Endothelial cell of umbilical vein (primary cell): ENCODE data around the gene WDR37. TPM values are rescaled to one million over a fixed set of nuclear protein-coding genes. Genes with fewer than 3 reads are reported as not detected.

Source experiments
- BruUV-seq: library from RNA; stranded (reverse); fragments of 400-500 nt; replicated peaks from 2 replicates; lab custom pipeline; 2021; lab: Mats Ljungman, UMichigan
- CTCF ChIA-PET: fragments of 300-600, 350-600 bp; sonication (Branson Sonifier 250); formaldehyde crosslinking; loops from one replicate; lab custom pipeline; 2021; ENCODE audit warnings: antibody characterized with exemption, inconsistent platforms; lab: Charles Lee
- POLR2A ChIA-PET: fragments of 300-600, 350-600 bp; sonication (Branson Sonifier 250); formaldehyde crosslinking; loops from one replicate; lab custom pipeline; 2021; ENCODE audit warnings: antibody characterized with exemption, inconsistent platforms; lab: Charles Lee
- DNase-seq: peaks from one replicate; pipeline ENCODE4 v3.0.0-alpha.2; 2011; ENCODE audit warnings: low read depth, low spot score
- FAIRE-seq: peaks from 2 replicates; lab custom pipeline; 2011; peaks lifted over from hg19 to GRCh38; lab: Jason Lieb, UNC
- H2AFZ ChIP-seq: 2 replicates; pipeline ENCODE4 v1.6.0; 2012; ENCODE audit warnings: low read depth, low read length, control low read depth, inconsistent platforms
- H3K27ac ChIP-seq: 2 replicates; pipeline ENCODE4 v1.5.1; 2011; ENCODE audit warnings: low read depth, mild to moderate bottlenecking, control low read depth, low read length, moderate library complexity; ENCODE audit not compliant: insufficient read depth
- H3K27me3 ChIP-seq, 2 experiments: 2 replicates each; pipeline versions ENCODE4 v1.6.0 to v1.6.1; 2011; ENCODE audit warnings: low read length in 2 of 2, mixed read lengths in 1 of 2; ENCODE audit not compliant: control insufficient read depth in 2 of 2, insufficient read depth in 2 of 2
- H3K36me3 ChIP-seq, 2 experiments: 2 replicates in 1 of 2; 3 replicates in 1 of 2; pipeline ENCODE4 v1.5.1; 2011; ENCODE audit warnings: low read length in 2 of 2, mild to moderate bottlenecking in 1 of 2, moderate library complexity in 1 of 2; ENCODE audit not compliant: control insufficient read depth in 2 of 2, insufficient read depth in 2 of 2; ENCODE audit errors: extremely low read depth in 1 of 2
- H3K4me1 ChIP-seq: 3 replicates; pipeline ENCODE4 v1.5.1; 2011; ENCODE audit warnings: mild to moderate bottlenecking, low read length; ENCODE audit not compliant: control insufficient read depth, insufficient read depth; ENCODE audit errors: extremely low read depth
- H3K4me2 ChIP-seq: 2 replicates; pipeline ENCODE4 v1.6.1; 2011; ENCODE audit warnings: low read length, control low read depth, mixed read lengths; ENCODE audit not compliant: insufficient read depth
- H3K4me3 ChIP-seq, 3 experiments: fragments of 200-600 bp in 1 of 3; sonication (generic), shearing (Covaris generic) in 1 of 3; replicated peaks in 1 of 3; 2 replicates each; pipeline ENCODE4 v1.5.1; 2011 to 2016; ENCODE audit warnings: control low read depth in 3 of 3, low read length in 3 of 3, mild to moderate bottlenecking in 2 of 3, inconsistent platforms in 1 of 3, low read depth in 1 of 3, moderate library complexity in 1 of 3; ENCODE audit not compliant: insufficient read depth in 1 of 3
- H3K79me2 ChIP-seq: 2 replicates; pipeline ENCODE4 v1.6.0; 2012; ENCODE audit warnings: low read length, inconsistent platforms; ENCODE audit not compliant: control insufficient read depth, insufficient read depth
- H3K9ac ChIP-seq: replicated peaks from 2 replicates; pipeline ENCODE3; 2011; ENCODE audit warnings: low read length, control low read depth; ENCODE audit not compliant: insufficient read depth; ENCODE audit errors: extremely low read depth
- H3K9me1 ChIP-seq: replicated peaks from 3 replicates; pipeline ENCODE4 v1.6.0; 2011; ENCODE audit warnings: mild to moderate bottlenecking, low read length; ENCODE audit not compliant: control insufficient read depth, insufficient read depth; ENCODE audit errors: extremely low read depth
- H3K9me3 ChIP-seq: replicated peaks from 2 replicates; pipeline ENCODE4 v1.5.1; 2012; ENCODE audit warnings: low read length, inconsistent platforms; ENCODE audit not compliant: control insufficient read depth, insufficient read depth
- H4K20me1 ChIP-seq: replicated peaks from 2 replicates; pipeline ENCODE3; 2011; ENCODE audit warnings: mild to moderate bottlenecking, low read length; ENCODE audit not compliant: control insufficient read depth, insufficient read depth; ENCODE audit errors: extremely low read depth
- EZH2 ChIP-seq: IDR thresholded peaks from 2 replicates; pipeline ENCODE4 v1.6.1; 2012; ENCODE audit warnings: borderline replicate concordance, low read depth, mild to moderate bottlenecking, moderate library complexity, low read length, inconsistent platforms; ENCODE audit not compliant: severe bottlenecking
- FOS ChIP-seq: IDR thresholded peaks from 2 replicates; pipeline ENCODE4 v1.6.1; 2011; ENCODE audit warnings: mild to moderate bottlenecking, low read length, moderate library complexity, borderline replicate concordance; ENCODE audit not compliant: insufficient read depth
- GATA2 ChIP-seq: IDR thresholded peaks from 2 replicates; pipeline ENCODE4 v1.7.0; 2011; ENCODE audit warnings: low read depth, mild to moderate bottlenecking, moderate library complexity, mixed read lengths, low read length; ENCODE audit not compliant: insufficient read length, insufficient read depth
- JUN ChIP-seq: IDR thresholded peaks from 2 replicates; pipeline ENCODE4 v1.6.1; 2011; ENCODE audit warnings: borderline replicate concordance, low read depth; ENCODE audit not compliant: insufficient read length, insufficient read depth
- MAX ChIP-seq: IDR thresholded peaks from 2 replicates; pipeline ENCODE4 v1.6.1; 2011; ENCODE audit not compliant: insufficient read depth, insufficient read length
- MYC ChIP-seq: IDR thresholded peaks from one replicate; pipeline ENCODE4 v1.6.1; 2011; ENCODE audit warnings: mild to moderate bottlenecking, low read depth, low read length
- POLR2A ChIP-seq: IDR thresholded peaks from 2 replicates; pipeline ENCODE4 v1.6.1; 2012; ENCODE audit warnings: low read depth, mild to moderate bottlenecking, control low read depth, low read length
- POLR2AphosphoS5 ChIP-seq: IDR thresholded peaks from 2 replicates; pipeline ENCODE4 v1.6.1; 2012; ENCODE audit warnings: low read depth, mild to moderate bottlenecking, control low read depth, low read length, moderate library complexity; ENCODE audit not compliant: insufficient read depth
- dilution Hi-C: fragments of 300-500 bp; cut with MboI; formaldehyde crosslinking; loops from one replicate; pipeline ENCODE4 v1.15.0; 2019; ENCODE audit warnings: low sequenced_read_pairs; ENCODE audit not compliant: extremely low pct_ligation_motif_present
- intact Hi-C: fragments of 100-400 bp; cut with micrococcal nuclease; formaldehyde crosslinking; loops from one replicate; pipeline ENCODE4 v1.10.0; 2022
- polyA plus RNA-seq, 4 experiments: library from polyadenylated mRNA; depleted of rRNA in 3 of 4; stranded (reverse) in 3 of 4; unstranded in 1 of 4; fragments of >200 nt; gene quantifications; 2 replicates each; pipeline versions ENCODE4 v1.2.1 to v1.2.3, GENCODE V29; 2011 to 2012; ENCODE audit warnings: missing spikeins in 1 of 4
- total RNA-seq: library from RNA; stranded (reverse); gene quantifications from 2 replicates; pipeline ENCODE4 v1.2.3, GENCODE V29; 2021
- TF ChIP-seq, protein P1 (sequence below), 2 donors: IDR thresholded peaks; 1 replicate in 1 of 2; 2 replicates in 1 of 2; pipeline ENCODE4 v1.5.1; 2011; ENCODE audit warnings: low read length in 2 of 2, mild to moderate bottlenecking in 2 of 2, moderate library complexity in 2 of 2, control low read depth in 1 of 2, inconsistent platforms in 1 of 2, low read depth in 1 of 2; ENCODE audit not compliant: insufficient read depth in 1 of 2; ENCODE audit errors: extremely low read depth in 1 of 2

WDR37 gene
- total and polyA plus RNA-seq, 2 donors (not counting 3 experiments of a cell fraction or from before 2014, with no cell fraction given) = 21.7 to 25.5 TPM

- no peaks in the 10 kb centered on the region for H3K9me3 ChIP-seq
- intact Hi-C loops = no loop called here
- no peaks in the 10 kb centered on the region for H3K9me1 ChIP-seq
These were observed 22.5 kb downstream of the WDR37 start for GRCh38 chr10:1078668-1079067.

More at GRCh38 chr10:1078668-1079067, 22.5 kb downstream of the WDR37 start:
- peaks cover 9 to 10% of the 10 kb centered on the region in 2 experiments for H3K36me3 ChIP-seq
- no peak overlapping the region for H2AFZ ChIP-seq
- H3K9ac ChIP-seq = no peak overlapping the region
- TF ChIP-seq POLR2A (no peak), GATA2 (no peak), FOS (no peak), JUN (no peak), POLR2AphosphoS5 (no peak), MYC (no peak), EZH2 (no peak), MAX (no peak)
- TF ChIP-seq, protein P1, sequence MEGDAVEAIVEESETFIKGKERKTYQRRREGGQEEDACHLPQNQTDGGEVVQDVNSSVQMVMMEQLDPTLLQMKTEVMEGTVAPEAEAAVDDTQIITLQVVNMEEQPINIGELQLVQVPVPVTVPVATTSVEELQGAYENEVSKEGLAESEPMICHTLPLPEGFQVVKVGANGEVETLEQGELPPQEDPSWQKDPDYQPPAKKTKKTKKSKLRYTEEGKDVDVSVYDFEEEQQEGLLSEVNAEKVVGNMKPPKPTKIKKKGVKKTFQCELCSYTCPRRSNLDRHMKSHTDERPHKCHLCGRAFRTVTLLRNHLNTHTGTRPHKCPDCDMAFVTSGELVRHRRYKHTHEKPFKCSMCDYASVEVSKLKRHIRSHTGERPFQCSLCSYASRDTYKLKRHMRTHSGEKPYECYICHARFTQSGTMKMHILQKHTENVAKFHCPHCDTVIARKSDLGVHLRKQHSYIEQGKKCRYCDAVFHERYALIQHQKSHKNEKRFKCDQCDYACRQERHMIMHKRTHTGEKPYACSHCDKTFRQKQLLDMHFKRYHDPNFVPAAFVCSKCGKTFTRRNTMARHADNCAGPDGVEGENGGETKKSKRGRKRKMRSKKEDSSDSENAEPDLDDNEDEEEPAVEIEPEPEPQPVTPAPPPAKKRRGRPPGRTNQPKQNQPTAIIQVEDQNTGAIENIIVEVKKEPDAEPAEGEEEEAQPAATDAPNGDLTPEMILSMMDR (IDR thresholded peaks at IDR 0.05; ENCODE audit: extremely low read depth in 1 of 2, insufficient read depth in 1 of 2, low read depth in 1 of 2, low read length in 2 of 2) = no peak
- H3K4me3 ChIP-seq = no peak overlapping the region
- H3K4me1 ChIP-seq = no peaks in the 10 kb centered on the region
- peaks cover 1% of the 10 kb centered on the region for H3K79me2 ChIP-seq
- H4K20me1 ChIP-seq = no peaks in the 10 kb centered on the region
- no peaks in the 10 kb centered on the region for H3K27me3 ChIP-seq
- DNase-seq = no peak
- ChIA-PET CTCF (interaction anchor here (0.8 kb wide), 1 partner anchor 9 kb away, joined by 3 read pairs; no protein-coding TSS in a partner anchor), POLR2A (no interaction called here)
- no peak for FAIRE-seq
- BruUV-seq = no TSS peak
- no peak overlapping the region for H3K4me2 ChIP-seq
- H3K27ac ChIP-seq = no peak overlapping the region
- dilution Hi-C loops = no loop called here
